Kidney epithelial cell (primary cell): ENCODE measurements around the gene ZNF439. TPM values are rescaled to one million over a fixed set of nuclear protein-coding genes. Genes with fewer than 3 reads are reported as not detected.
"Not testable (repeated sequence)": the region's sequence is repeated elsewhere in the genome, so short reads cannot be mapped to it uniquely, and the experiment has no call there.

Experiments
- DNase-seq: peaks from one replicate; pipeline ENCODE4 v3.0.0-alpha.2; 2010; ENCODE audit warnings: low read depth
- H3K27me3 ChIP-seq: 2 replicates; pipeline ENCODE4 v1.6.0; 2011; ENCODE audit warnings: low read length; ENCODE audit not compliant: control insufficient read depth, insufficient read depth
- H3K36me3 ChIP-seq: 2 replicates; pipeline ENCODE4 v1.5.1; 2011; ENCODE audit warnings: low read length; ENCODE audit not compliant: control insufficient read depth, insufficient read depth
- H3K4me3 ChIP-seq: 2 replicates; pipeline ENCODE4 v1.5.1; 2011; ENCODE audit warnings: low read depth, mild to moderate bottlenecking, control low read depth, low read length
- CTCF ChIP-seq: IDR thresholded peaks from 2 replicates; pipeline ENCODE4 v1.5.1; 2011; ENCODE audit warnings: mild to moderate bottlenecking, moderate library complexity, low read length, control low read depth, inconsistent platforms; ENCODE audit not compliant: insufficient read depth, poor library complexity, severe bottlenecking
- total RNA-seq: library from RNA; depleted of rRNA; stranded (reverse); fragments of >200 nt; gene quantifications from 2 replicates; pipeline ENCODE4 v1.2.3, GENCODE V29; 2015

Gene ZNF439
- total RNA-seq, 1 donor from 2014 or later: 5.3 TPM

GRCh38 chr19:11861301-11861700 is 12.8 kb downstream of the ZNF439 start:
- H3K4me3 ChIP-seq: no peak overlapping the region
- H3K27me3 ChIP-seq: no peaks in the 10 kb centered on the region
- no peaks in the 10 kb centered on the region for H3K36me3 ChIP-seq
- DNase-seq: no peak
- TF ChIP-seq CTCF: no peak

- H3K36me3 ChIP-seq, H3K4me3 ChIP-seq: not testable (repeated sequence)
Measured at GRCh38 chr19:11867766-11868165, 19.2 kb downstream of the ZNF439 start.

GRCh38 chr19:11868188-11868587 is 19.7 kb downstream of the ZNF439 start:
- H3K27me3 ChIP-seq: no peaks in the 10 kb centered on the region
- no peaks in the 10 kb centered on the region for H3K36me3 ChIP-seq
- H3K4me3 ChIP-seq: no peak overlapping the region
- DNase-seq: no peak
- no peak for TF ChIP-seq CTCF

More at GRCh38 chr19:11867766-11868165, 19.2 kb downstream of the ZNF439 start:
- DNase-seq, H3K27me3 ChIP-seq: not testable (repeated sequence)

- TF ChIP-seq CTCF: no peak
- H3K4me3 ChIP-seq: no peak overlapping the region
- no peaks in the 10 kb centered on the region for H3K27me3 ChIP-seq
- no peak for DNase-seq
- H3K36me3 ChIP-seq: no peaks in the 10 kb centered on the region
Measured at GRCh38 chr19:11872624-11873023, 24.1 kb downstream of the ZNF439 start.

- no peak for TF ChIP-seq CTCF
- Histone ChIP-seq H3K36me3 (no peaks in the 10 kb centered on the region), H3K27me3 (no peaks in the 10 kb centered on the region), H3K4me3 (no peak overlapping the region)
- DNase-seq: no peak
Measured at GRCh38 chr19:11873762-11874161, 25.2 kb downstream of the ZNF439 start.

GRCh38 chr19:11879687-11880266 is 31.3 kb downstream of the ZNF439 start:
- H3K4me3 ChIP-seq, H3K36me3 ChIP-seq, H3K27me3 ChIP-seq, DNase-seq: not testable (repeated sequence)

GRCh38 chr19:11880598-11880997 is 32.1 kb downstream of the ZNF439 start:
- no peak for TF ChIP-seq CTCF
- H3K27me3 ChIP-seq: no peaks in the 10 kb centered on the region
- H3K36me3 ChIP-seq: no peaks in the 10 kb centered on the region
- DNase-seq: no peak
- H3K4me3 ChIP-seq: no peak overlapping the region
